Neural cell (in vitro differentiated cells): ENCODE measurements around the gene SH3RF2.

ENCODE experiments used
- CTCF ChIP-seq: fragments of 450-650 bp; IDR thresholded peaks from 2 replicates; pipeline ENCODE4 v1.5.1; 2014; ENCODE audit warnings: antibody characterized with exemption, mild to moderate bottlenecking, moderate library complexity; ENCODE audit not compliant: poor library complexity, severe bottlenecking
- EP300 ChIP-seq: fragments of 450-650 bp; conservative IDR thresholded peaks from 2 replicates; pipeline ENCODE4 v1.6.1; 2014; ENCODE audit warnings: antibody characterized with exemption, mild to moderate bottlenecking, moderate library complexity; ENCODE audit not compliant: poor library complexity, severe bottlenecking
- EZH2 ChIP-seq: fragments of 200-600, 300-800 bp; shearing (Covaris generic), sonication (generic); IDR thresholded peaks from 2 replicates; pipeline ENCODE4 v1.6.1; 2014; ENCODE audit warnings: antibody characterized with exemption, low read length, borderline replicate concordance, mild to moderate bottlenecking; ENCODE audit not compliant: insufficient read depth, poor library complexity, severe bottlenecking
- MXI1 ChIP-seq: fragments of 450-650 bp; conservative IDR thresholded peaks from 2 replicates; pipeline ENCODE4 v1.6.1; 2014; ENCODE audit warnings: antibody characterized with exemption, mild to moderate bottlenecking; ENCODE audit not compliant: poor library complexity, severe bottlenecking
- POLR2AphosphoS5 ChIP-seq: IDR thresholded peaks from 2 replicates; pipeline ENCODE4 v1.6.1; 2012
- RAD21 ChIP-seq: fragments of 450-650 bp; conservative IDR thresholded peaks from 2 replicates; pipeline ENCODE4 v1.6.1; 2014; ENCODE audit warnings: antibody characterized with exemption, mild to moderate bottlenecking, moderate library complexity
- SMC3 ChIP-seq: fragments of 450-650 bp; conservative IDR thresholded peaks from 2 replicates; pipeline ENCODE4 v1.6.1; 2014; ENCODE audit warnings: antibody characterized with exemption, mild to moderate bottlenecking, moderate library complexity; ENCODE audit not compliant: poor library complexity
- TAF1 ChIP-seq: IDR thresholded peaks from 2 replicates; pipeline ENCODE4 v1.6.1; 2012; ENCODE audit warnings: low read depth

- TF ChIP-seq CTCF (no peak), EP300 (no peak), POLR2AphosphoS5 (peak; percentile 60), TAF1 (no peak), RAD21 (no peak), EZH2 (no peak), MXI1 (no peak), SMC3 (no peak)
Measured at GRCh38 chr5:146101646-146102045, 165.3 kb downstream of the SH3RF2 start.
